SKM-1 (cell line): Measurements from ENCODE around the gene TACC3.

Experiments used
- DNase-seq: peaks from one replicate; lab custom pipeline; 2025; ENCODE audit not compliant: unreplicated experiment; lab: John Stamatoyannopoulos, UW

The TACC3 gene

DNA sequence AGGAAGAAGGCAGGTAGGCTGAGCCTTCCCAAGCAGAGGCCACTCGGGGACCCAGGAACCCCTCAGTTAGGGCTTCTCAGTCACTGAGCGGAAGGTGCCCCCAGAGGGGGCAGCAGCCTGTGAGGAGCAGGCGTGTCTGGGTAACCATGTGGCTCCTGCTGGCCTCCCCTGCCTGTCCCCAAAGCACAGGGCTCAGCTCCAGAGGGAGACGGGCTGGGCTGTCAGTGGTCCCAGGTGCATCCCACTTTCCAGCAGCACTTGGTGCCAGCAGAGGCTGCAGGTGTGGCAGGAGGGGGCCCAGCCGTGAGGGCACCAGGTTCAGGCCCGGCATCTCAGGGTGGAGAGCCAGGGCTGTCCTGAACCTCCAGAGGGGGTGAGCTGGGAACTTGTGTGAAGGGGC is 22.7 kb downstream of the TACC3 start:
- DNase-seq: no peak

DNA sequence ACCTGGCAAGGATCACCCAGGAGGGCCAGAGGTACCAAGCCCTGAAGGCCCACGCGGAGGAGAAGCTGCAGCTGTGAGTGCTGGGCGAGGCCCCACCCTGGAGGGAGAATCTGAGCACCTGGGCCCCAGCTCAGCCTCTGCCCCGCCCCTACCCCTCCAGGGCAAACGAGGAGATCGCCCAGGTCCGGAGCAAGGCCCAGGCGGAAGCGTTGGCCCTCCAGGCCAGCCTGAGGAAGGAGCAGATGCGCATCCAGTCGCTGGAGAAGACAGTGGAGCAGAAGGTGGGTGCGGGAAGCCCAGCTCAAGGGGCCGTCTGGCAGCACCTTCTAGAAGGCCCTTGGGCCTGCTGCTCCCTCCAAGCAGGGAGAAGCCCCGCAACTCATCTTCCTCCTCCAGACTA is 23.2 kb downstream of the TACC3 start:
- no peak for DNase-seq

DNA sequence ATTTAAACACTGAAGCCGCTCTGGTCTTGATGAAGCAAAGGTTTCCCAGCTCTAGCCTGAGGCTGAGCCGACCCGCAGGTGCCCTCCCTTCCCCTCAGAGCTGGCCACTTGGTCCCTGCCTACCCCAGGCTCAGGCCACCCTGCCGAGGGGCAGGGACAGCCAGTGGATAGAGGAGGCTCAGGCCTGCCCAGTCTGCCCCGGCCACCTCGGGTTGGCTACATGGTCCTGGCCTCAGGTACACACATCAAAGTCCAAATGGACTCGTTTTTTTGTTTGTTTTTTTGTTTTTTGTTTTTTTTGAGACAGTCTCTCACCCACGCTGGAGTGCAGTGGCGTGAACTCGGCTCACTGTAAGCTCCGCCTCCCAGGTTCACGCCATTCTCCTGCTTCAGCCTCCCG is 23.8 kb downstream of the TACC3 start:
- DNase-seq: no peak

DNA sequence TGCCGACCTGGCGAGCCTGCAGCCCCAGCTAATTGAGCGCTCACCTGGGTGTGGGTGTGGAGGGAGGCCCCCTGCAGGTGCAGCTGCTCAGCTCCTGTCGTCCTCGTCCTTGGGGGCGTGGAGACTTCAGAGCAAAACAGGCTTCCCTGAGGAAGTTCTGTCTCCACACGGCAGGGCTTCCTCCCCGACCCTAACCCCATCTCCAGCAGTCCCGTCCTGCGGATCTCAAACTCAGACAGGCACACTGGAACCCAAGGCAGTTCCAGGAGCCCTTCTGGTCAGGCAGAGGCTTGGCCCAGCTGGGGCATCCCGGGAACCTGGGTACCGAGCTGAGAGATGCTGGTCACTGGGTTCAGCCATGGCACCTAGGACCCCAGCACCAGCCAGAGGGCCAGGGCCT is 24.4 kb downstream of the TACC3 start:
- no peak for DNase-seq

DNA sequence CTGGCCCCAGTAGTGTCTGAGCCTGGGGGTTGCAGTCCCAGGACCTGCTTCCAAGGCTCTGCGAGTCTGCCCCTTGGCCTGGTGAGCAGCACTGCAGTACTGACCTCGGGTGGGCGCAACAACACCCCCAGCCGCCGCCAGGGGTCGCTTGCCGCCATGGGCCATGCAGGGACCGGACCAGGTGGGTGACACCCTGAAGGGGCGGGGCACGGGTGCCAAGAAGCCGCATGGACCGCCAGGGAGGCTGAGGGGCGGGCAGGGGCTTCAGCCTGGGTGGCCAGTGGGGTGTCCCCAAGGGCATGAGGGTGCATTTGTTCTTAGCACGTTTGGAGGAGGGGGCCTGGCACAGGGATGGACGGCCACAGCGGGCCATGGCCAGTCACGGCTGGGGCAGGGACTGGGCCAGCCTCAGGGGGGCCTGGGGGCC is 25.0 kb downstream of the TACC3 start:
- peak; percentile 55 for DNase-seq

DNA sequence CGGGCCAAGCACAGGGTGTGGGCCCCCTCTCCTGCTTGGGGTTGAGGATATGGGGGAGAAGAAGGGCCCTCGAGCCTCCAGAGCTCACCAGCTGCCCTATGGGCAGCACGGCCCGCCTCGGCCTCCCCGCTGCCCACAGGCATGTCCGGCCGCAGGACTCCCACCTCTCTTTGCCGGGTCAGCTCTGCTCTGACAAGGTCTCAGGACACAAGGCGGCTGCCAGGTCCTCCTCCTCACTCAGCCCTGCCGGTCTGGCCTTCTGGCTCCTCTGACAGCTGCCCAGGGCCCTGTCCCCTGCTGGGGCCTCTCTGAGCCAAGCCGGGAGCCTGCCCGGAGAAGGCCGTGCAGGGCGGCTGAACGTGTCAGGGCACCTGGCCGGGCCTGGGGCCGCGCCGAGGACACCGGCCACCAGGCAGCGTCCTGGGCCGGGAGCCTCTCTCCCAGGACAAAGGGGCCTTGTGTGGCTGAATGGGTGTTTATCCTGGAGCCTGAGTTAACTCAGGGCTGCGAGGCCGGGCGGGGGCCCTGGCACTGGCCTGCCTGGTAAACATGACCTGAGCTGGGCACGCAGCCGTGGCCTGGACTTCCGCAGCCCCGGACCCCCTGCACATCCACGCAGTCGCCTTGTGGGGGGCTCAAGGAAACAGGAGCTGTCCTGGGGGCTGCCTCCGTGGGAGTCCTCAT is 25.7 kb downstream of the TACC3 start:
- DNase-seq: no peak

DNA sequence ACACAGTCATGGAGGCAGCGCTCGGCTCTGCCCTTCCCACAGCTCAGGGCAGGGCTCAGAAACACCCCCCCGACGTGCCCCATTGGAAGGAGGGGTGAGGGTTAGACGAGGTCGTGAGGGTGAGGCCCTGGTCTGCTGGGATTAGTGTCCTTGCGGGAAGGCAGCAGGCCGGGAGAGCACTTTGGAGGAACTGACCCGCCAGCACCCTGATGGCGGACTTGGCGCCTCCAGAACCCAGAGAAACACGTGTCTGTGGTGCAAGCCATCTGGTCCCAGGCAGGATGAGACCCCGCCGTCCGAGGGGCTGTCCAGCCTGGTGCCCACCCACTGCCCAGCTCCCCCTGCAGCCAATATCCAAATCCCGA is 26.3 kb downstream of the TACC3 start:
- DNase-seq: no peak

DNA sequence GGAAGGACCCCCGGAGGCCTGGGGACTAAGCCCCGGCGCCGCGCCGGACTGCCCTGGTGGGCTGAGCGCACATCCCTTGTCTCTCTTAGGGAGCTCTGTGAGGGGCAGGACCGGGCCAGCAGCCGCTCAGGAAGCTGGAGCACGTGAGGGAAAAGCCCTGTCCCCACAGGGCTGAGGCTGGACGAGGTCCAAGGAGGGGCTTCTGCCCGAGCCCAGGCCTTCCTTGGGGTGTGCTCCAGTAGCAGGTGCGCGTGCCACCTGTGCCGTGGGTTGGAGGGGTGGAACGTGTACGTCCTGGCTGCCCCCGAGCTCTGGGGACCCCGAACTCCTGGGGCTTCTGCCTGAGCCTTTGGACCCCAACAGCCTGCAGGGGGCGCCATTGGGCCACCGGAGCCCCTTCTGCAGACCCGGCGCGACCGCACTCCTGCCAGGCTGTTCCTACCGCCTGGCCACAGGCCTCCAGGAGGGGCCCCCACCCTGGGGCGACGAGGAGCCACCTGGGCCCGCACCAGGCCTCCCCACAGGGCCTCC is 27.2 kb downstream of the TACC3 start:
- DNase-seq: peak; percentile 68

DNA sequence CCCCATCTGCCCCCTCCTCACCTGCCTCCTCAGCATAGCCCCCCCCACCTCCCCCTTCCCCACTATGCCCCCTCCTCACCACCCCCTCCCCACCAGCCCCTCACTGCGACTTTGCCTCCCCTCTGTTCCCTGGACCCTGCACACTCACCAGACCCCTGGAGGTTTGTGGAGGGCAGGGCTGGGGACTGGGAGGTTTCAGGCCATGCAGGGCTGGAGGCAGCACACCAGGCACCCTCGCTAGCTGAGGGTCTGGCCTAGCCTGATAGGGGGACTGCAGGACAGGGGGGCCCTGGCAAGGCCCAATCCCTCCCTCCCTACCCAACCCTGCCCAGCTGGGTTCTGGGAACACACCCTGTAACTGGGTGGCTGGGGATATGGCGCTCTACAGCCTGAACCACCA is 28.0 kb downstream of the TACC3 start:
- no peak for DNase-seq

DNA sequence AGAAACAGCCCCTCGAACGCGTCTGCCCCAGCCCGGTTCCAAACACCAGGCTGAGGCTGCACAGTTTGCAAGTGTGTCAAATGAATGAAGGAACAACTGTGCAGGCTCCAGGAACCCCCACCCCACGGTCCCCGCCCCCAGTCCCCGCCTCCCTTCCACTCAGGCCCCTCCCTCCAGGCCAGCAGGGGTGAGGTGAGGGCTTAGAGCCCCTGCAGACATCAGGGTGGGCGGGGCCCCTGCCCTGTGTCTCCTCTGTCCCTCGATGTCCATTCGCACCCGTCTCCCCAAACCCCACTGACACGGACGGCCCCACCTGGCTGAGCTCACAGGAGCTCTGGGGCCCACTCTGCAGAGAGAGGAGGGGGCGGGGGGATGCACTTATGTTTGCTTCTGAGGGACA is 28.5 kb downstream of the TACC3 start:
- no peak for DNase-seq

DNA sequence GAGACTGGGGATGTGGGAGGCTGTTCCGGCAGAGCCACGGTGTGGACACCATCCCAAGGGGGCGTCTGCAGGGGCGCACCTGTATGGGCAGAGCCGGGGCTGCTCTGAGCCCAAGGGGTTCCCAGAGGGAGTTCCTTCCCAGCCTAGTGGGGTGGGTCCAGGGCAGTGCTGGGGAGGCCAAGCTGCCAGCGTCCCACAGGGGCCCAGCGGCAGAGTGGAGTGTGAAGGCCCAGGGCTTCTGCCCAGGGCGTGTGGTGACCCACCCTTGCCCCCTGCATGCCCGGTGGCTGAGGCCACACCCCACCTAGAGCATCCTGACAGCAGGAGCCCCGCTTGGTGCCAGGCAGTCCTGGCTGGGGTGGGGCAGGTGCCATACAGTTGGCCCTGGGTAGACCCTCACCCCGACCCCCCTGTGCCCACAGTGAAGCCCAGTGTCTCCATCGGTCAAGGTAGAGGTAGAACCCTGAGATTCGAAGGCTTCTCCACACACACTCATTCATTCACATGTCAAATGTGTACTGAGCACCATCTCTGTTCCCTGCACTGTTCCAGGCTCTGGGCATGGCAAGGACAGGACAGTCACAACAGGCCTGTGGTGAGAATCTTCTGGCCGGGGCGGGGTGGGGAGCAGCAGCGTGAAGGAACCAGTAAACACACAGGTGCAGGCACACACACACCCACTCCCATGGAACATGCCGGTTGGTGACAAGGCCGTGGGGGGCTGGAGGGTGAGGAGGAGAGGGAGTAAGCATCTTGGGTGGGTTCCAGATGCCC is 29.2 kb downstream of the TACC3 start:
- DNase-seq: no peak

DNA sequence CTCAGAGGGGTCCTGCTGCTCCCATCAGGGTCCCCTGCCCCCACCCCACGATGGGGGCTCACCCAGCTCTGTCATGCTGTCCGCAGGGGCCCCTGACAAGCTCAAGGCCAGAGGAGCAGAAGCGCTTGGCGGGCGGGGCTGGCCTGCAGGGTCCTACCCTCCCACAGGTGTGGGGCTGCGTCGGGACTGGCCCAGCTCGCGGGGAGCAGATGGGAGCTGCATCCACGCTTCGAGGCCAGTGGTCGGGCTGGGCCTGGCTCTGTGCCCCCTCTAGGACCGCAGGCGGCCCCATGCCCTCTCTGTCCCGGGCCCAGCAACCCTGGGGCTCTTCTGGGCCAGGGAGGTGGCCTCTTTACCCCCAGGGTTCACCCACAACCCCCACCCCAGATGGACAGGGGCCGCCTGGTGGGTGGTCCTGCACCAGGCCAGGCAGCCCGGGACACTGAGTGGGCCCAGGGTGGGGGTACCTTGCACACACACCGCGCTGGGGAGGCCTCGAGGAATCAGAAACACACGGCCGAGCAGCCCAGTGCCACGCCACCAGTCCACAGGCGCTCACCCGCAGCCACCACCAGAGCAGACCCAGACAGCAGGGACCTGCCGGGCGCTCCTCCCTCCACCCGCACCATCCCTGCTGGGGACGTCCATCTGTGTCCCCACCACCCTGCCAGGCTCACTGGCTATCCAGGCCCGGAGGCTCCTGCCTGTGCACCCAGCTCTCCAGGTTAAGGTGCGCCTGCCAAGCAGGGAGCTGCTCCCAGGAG is 30.0 kb downstream of the TACC3 start:
- no peak for DNase-seq

DNA sequence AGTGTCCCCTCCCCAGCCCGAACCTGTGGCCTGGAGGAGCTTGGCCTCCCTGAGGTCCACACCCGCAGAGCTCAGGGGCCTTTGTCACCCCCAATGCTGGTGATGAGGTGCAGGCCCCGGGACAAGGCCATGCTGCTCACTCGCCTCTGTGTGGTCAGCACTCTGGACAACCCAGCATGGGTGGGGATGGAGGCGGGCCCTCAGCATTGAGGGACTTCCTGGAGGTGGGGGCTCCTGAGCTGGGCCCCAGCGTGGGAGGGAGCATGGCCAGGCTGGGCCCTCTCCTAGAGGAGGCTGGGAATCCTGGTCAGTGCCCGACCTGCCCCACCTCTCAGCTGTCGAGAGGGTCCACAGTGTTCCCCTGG is 30.6 kb downstream of the TACC3 start:
- no peak for DNase-seq

DNA sequence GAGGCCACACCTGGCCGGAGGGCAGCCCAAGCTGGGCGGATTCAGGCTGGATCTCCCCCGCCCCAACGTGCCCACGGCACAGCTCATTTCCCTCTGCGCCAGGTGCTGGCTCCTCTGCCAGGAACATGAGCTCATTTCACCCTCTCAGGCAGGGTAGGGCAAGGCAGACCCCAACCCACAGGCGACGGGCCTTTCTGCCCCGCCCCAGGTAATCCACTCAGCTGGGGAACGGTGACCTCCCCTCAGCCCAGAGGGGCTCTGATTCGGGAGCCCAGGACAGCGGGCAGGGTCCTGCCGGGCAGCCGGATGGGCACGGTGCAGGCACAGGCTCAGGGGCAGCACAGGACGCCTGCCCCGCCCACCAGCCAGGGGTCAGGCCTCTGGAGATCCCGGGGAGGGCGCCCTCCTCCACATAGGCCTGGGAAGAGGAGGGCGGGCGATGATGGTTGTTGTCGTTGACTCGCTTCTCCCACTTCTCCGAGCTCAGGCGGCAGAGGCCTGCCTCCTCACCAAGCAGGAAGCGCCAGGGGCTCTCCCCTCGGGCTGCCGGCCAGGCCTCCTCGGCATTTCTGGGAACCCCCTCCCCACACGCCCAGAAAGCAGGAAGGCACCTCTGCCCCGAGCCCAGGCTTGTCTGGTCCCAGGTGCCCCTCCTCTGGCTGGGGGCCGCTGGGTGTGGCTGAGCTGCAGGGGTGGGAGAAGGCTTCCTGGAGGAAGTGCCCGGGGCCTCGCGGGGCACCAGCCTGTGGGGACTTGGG is 31.1 kb downstream of the TACC3 start:
- DNase-seq: no peak

DNA sequence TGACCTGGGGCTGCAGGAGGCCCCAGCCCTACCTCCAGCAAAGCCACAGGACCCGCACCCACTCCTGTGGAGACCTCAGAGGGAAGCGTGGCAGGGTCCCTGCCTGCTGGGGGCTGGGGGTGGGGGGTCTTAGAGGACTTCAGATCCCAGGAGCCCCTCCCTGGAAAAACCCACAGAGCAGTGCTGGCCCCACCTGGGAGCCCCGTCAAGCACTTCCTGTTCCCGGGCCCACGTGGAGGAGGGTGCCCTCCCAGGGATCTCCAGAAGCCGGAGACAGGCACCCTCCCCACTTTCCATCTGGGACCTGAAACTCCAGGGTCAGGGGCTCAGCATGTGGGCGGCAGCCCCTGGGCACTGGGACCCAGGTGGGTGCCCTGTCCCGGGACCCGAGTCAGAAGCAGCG is 32.0 kb downstream of the TACC3 start:
- DNase-seq: no peak

DNA sequence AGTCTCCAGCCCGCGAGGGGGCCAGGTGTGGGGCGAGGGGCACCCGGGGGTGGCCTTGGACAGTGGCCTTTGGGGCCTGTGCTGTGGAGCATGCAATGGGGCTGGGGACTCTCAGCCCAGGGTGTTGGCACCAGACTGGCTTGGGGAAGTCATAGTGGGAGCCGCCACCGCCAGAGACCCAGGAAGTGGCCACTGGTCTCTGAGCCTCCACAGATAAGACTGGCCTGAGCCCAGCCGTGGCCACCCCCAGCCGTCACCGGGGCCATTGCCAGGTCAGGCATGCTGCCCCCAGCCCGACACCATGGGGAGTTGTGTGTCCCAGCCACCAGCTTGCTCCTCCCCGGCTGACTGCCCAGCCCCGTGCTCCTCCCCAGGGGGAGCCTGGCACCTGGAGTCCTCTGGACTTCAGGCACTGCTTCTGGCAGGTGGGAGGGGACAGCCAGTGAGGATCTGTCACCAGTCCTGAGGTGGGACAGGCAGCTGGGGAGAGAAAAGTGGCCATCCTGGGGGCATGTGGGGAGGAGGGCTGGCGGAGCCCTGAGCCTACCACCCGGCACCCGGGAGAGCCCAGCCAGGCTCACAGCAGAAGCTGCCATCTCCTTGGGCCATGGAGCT is 32.5 kb downstream of the TACC3 start:
- DNase-seq: no peak

DNA sequence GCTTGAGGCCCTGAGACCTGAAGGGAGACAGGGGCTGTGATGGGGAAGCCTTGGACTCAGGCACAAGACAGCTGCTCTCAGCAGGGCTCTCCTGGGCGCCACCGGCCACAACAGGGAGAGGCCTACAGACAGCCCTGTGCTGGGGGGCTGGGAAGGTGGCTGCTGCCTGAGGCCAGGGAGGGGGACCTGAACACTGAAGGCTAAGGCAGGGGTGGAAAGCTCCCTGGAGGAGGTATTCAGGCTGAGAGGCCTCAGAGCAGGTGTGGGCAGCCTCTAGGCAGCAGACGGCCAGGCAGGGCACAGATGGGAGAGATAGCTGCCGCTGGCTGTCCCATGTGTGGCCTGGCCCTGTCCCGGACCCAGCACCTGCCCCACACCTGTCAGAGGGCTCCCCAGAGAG is 33.0 kb downstream of the TACC3 start:
- DNase-seq: no peak

DNA sequence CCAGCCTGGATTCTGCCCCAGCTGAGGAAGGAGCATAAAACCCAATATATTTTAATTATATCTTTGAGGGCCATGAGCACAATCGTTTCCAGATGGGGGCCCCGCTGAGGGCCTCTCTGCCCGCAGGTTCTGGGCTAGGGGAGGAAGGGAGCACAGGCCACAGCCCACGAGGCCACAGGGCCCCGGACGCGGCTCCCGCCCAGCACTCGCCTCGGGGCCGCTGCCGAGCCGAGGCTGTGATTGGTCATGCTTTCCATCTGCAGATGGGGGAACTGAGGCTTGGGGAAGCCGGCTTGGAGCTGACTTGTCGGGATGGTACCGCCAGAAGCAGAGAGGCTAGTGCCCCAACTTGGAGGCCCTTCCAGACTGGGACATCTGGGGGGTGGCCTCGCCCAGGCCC is 34.0 kb downstream of the TACC3 start:
- DNase-seq: no peak

DNA sequence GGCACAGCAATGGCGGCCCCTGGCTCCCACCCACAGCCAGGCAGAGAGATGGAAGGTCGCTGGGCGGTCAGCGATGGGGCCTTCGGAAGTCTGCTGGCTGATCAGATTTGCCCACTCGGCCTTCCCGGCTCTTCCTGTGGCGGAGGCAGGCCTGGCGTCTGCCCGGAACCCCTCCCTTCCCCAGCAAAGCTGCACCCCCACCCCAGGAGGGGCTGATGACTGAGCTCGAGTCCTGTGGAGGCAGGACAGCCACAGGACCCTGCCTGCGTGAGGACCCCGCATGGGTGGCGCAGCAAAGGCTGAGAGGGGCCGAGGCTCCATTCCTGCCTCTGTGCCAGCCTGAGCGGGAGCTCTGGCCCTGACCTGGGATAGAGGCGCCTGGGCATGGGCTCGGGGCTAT is 34.8 kb downstream of the TACC3 start:
- DNase-seq: no peak

DNA sequence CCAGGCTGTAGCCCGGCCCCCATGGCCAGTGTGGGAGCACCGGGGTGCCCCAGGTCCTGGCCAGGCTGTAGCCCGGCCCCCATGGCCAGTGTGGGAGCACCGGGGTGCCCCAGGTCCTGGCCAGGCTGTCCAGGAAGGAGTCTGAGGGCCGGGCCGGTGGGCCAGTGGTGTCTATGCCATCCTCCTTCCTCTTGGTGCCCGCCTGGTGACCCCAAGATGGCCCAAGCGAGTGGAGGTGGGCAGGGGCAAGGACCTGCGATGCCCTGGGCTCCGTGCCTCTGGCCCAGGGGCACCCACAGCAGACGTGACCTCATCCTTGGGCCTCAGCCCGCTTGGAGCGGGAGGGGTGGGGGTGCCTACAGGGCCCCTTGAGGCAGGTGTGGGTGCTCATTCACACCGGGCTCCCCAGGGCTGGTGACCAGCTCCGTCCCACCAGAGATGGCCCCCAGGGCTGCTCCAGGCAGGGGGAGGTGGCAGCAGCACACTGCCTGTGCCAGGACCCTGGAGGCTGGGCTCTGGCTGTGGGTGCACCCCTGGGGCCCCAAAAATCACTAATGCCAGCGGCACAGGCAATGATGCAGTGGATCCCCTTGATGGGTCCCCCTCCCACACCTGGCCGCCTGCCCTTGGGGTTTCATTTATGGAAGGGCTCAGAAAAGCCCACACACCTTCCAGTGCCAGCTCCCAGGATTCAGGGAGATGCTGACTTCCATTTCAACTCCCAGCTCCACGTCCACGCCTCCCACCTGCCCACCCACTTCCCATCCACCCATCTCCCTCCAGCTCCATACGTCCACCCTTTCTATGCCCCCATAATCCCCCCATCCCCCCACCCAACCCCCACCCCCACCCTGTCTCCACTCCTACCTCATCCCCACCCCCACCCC is 35.8 kb downstream of the TACC3 start:
- DNase-seq: no peak
